ENCODE results near the gene IKZF2.

DNA sequence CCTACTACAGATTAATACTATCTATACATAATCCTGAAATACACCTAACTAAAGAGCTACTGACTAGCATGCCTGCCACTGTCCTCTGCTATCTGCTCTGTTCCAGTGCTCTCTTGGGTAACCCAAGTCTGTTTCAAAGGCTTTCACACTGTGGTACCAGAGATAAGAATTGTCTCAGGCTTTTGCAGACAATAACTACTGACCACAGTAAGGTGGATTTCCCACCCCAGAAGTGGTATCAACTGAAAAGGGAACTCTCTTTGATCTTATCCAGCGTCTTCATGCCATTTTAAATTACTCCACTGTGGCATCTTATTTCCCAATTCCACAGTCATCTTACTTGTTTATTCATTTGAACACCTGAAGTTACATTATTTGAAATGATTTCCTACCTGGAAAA lies 190.2 kb downstream of the IKZF2 start:
- no peak for TF ChIP-seq CTCF (IDR thresholded peaks at IDR 0.05; ENCODE audit: low read depth, low read length, missing input control)
- TF ChIP-seq RAD21 (IDR thresholded peaks at IDR 0.05): no peak
- TF ChIP-seq JUND (IDR thresholded peaks at IDR 0.05): no peak
- no peak for TF ChIP-seq EGR1 (IDR thresholded peaks at IDR 0.05; ENCODE audit: low read depth in 2 of 2)
- no peak for TF ChIP-seq ATF3 (IDR thresholded peaks at IDR 0.05)
- no peak for TF ChIP-seq TAF1 (conservative IDR thresholded peaks at IDR 0.05)
- no peak for TF ChIP-seq SP1 (IDR thresholded peaks at IDR 0.05)
- no peak for TF ChIP-seq YY1 (IDR thresholded peaks at IDR 0.05)
- TF ChIP-seq, protein P1, sequence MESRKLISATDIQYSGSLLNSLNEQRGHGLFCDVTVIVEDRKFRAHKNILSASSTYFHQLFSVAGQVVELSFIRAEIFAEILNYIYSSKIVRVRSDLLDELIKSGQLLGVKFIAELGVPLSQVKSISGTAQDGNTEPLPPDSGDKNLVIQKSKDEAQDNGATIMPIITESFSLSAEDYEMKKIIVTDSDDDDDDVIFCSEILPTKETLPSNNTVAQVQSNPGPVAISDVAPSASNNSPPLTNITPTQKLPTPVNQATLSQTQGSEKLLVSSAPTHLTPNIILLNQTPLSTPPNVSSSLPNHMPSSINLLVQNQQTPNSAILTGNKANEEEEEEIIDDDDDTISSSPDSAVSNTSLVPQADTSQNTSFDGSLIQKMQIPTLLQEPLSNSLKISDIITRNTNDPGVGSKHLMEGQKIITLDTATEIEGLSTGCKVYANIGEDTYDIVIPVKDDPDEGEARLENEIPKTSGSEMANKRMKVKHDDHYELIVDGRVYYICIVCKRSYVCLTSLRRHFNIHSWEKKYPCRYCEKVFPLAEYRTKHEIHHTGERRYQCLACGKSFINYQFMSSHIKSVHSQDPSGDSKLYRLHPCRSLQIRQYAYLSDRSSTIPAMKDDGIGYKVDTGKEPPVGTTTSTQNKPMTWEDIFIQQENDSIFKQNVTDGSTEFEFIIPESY (IDR thresholded peaks at IDR 0.05): no peak
- no peak for TF ChIP-seq RXRA (IDR thresholded peaks at IDR 0.05)
- TF ChIP-seq NR2F2 (IDR thresholded peaks at IDR 0.05): no peak
- no peak for TF ChIP-seq MAX (IDR thresholded peaks at IDR 0.05)
